Measurements from ENCODE around the gene TMPRSS3. TPM values are rescaled to one million over a fixed set of nuclear protein-coding genes. Genes with fewer than 3 reads are reported as not detected.

Gene TMPRSS3
- total RNA-seq, 1 donor from 2014 or later, result 4.1 TPM

DNA sequence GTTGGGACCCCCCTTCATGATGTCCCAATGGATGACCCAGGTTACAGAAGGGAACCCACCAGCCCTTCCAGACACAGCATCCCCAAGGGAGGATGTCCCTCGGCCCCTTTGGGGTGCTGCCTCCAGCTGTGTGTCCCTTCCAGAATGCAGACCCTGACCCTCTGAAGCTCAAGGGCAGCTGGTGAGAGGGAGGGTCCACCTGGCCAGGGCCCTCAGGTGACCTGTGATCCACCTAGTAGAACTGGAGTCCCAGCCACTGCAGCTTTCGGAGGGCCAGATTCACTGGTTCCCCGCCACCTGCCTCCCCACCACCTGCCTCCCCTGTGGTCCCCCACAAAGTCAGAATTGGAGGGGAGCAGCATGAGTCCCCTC is 19.9 kb downstream of the TMPRSS3 start:
- TF ChIP-seq, protein P1, sequence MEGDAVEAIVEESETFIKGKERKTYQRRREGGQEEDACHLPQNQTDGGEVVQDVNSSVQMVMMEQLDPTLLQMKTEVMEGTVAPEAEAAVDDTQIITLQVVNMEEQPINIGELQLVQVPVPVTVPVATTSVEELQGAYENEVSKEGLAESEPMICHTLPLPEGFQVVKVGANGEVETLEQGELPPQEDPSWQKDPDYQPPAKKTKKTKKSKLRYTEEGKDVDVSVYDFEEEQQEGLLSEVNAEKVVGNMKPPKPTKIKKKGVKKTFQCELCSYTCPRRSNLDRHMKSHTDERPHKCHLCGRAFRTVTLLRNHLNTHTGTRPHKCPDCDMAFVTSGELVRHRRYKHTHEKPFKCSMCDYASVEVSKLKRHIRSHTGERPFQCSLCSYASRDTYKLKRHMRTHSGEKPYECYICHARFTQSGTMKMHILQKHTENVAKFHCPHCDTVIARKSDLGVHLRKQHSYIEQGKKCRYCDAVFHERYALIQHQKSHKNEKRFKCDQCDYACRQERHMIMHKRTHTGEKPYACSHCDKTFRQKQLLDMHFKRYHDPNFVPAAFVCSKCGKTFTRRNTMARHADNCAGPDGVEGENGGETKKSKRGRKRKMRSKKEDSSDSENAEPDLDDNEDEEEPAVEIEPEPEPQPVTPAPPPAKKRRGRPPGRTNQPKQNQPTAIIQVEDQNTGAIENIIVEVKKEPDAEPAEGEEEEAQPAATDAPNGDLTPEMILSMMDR (IDR thresholded peaks at IDR 0.05; ENCODE audit: insufficient read depth, low read length, poor library complexity, severe bottlenecking), result no peak
- no peaks in the 10 kb centered on the region for H3K36me3 ChIP-seq (ENCODE audit: control insufficient read depth, insufficient read depth, low read length)
- DNase-seq (ENCODE audit: low read depth), result no peak
- peaks cover 25% of the 10 kb centered on the region for H3K27me3 ChIP-seq (ENCODE audit: control insufficient read depth, insufficient read depth, low read length)
- H3K4me3 ChIP-seq (ENCODE audit: low read depth, low read length), result no peak overlapping the region

DNA sequence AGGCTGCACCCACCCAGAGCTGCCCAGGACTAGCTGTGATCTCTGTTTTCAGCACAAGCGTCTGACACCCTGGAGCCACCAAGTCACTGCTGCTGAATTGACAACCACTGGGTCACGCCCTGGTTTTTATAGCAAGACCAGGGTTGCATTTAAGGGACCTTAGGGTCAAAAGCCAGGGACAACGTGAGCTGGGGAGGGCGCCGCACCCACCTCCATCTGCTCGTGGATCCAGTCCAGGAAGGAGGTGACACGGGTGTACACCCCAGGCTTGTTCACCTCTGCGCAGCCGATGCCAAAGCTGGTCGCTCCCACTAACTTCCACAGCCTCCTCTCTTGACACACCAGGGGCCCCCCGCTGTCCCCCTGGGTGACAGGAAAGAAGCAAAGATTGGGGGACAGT is 20.3 kb downstream of the TMPRSS3 start:
- peaks cover 29% of the 10 kb centered on the region for H3K27me3 ChIP-seq (ENCODE audit: control insufficient read depth, insufficient read depth, low read length)
- TF ChIP-seq, protein P1 (IDR thresholded peaks at IDR 0.05; ENCODE audit: insufficient read depth, low read length, poor library complexity, severe bottlenecking), result no peak

DNA sequence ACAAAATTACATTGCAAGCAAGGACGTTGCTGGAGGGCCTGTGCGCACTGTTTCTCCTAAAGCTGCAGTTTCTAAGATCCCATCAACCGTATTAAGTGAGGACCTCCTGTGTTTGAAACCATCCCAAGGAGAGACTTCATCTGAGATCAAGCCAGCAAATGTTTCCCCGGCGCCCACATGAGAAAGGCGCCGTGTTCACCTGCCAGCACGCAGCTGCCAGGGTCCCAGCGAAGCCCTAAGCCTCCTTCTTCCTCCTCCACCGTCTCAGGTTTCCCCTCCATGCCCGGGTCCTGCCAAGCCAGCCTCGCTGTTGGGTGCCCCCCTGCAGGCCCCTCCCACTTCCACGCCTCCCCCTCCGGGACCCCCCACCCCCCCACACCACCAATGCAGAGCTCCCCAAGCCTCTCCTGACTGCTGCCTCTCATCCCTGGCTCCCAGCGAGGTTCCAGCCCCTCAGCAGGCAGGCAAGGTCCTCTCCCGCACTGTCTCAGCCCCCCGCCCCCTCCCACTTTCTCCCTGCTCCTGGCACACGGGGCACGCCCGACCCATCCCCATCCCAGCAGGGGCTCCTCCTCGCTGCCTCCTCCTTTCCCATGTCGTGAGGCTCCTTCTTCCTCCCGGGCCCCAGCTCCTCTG is 20.9 kb downstream of the TMPRSS3 start:
- no peak for DNase-seq (ENCODE audit: low read depth)
- TF ChIP-seq, protein P1 (IDR thresholded peaks at IDR 0.05; ENCODE audit: insufficient read depth, low read length, poor library complexity, severe bottlenecking), result no peak
- H3K27me3 ChIP-seq (ENCODE audit: control insufficient read depth, insufficient read depth, low read length), result peaks cover 30% of the 10 kb centered on the region
- no peak overlapping the region for H3K4me3 ChIP-seq (ENCODE audit: low read depth, low read length)
- H3K36me3 ChIP-seq (ENCODE audit: control insufficient read depth, insufficient read depth, low read length), result no peaks in the 10 kb centered on the region

More for the DNA sequence above, 20.3 kb downstream of the TMPRSS3 start:
- Histone ChIP-seq H3K4me3 (ENCODE audit: low read depth, low read length) (no peak overlapping the region), H3K36me3 (ENCODE audit: control insufficient read depth, insufficient read depth, low read length) (no peaks in the 10 kb centered on the region)
- no peak for DNase-seq (ENCODE audit: low read depth)

DNA sequence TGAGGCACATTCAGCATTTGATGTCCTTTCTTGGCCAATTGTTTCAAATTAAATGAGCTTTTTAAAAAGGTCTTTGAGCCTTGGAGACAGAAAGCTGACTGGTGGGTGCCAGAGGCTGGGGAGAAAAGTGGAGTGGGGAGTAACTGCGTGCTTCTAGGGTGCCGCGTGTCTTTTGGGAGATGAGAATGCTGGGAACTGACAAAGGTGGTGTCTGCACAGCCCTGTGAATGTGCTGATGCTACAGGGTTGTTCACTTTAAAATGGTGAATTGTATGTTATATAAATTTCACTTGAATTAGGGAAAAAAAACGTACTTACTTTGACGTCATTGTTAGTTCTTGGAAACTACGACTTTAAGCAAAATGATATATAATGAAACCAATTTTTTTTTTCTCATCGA is 21.4 kb downstream of the TMPRSS3 start:
- DNase-seq (ENCODE audit: low read depth), result no peak
- Histone ChIP-seq H3K36me3 (ENCODE audit: control insufficient read depth, insufficient read depth, low read length) (no peaks in the 10 kb centered on the region), H3K27me3 (ENCODE audit: control insufficient read depth, insufficient read depth, low read length) (peaks cover 30% of the 10 kb centered on the region), H3K4me3 (ENCODE audit: low read depth, low read length) (no peak overlapping the region)
- TF ChIP-seq, protein P1 (IDR thresholded peaks at IDR 0.05; ENCODE audit: insufficient read depth, low read length, poor library complexity, severe bottlenecking), result no peak

DNA sequence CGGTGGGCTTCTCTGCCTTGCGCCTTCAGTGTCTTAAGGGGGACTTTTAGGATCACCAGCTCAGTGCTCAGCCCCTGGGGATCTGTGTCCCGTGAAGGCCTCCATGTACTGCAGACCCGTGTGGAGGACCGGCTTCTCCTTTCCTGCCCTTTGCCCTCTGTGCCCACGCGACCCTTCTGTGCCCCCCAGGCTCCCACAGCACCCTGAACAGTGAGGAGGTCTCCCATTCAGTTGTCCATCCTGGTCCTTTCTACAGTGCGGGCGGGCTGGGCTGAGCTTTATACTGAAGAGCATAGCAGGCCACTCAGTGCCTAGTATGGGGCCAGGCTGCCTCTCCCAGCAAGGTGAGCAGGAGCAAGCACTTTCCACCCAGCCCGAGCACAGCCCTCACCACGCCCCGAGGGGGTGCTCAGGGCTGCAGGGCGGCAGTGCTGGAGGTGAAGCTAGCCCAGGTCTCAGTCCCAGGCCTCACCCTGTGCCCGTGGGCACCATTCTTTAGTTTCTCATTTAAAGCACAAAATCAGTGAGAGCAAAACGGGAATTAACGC is 21.9 kb downstream of the TMPRSS3 start:
- Histone ChIP-seq H3K36me3 (ENCODE audit: control insufficient read depth, insufficient read depth, low read length) (no peaks in the 10 kb centered on the region), H3K4me3 (ENCODE audit: low read depth, low read length) (no peak overlapping the region), H3K27me3 (ENCODE audit: control insufficient read depth, insufficient read depth, low read length) (peaks cover 30% of the 10 kb centered on the region)
- DNase-seq (ENCODE audit: low read depth), result no peak
- TF ChIP-seq, protein P1 (IDR thresholded peaks at IDR 0.05; ENCODE audit: insufficient read depth, low read length, poor library complexity, severe bottlenecking), result no peak
